Parietal lobe (tissue), 2 donors: Measurements from ENCODE around the gene CAPZA2. TPM values are rescaled to one million over a fixed set of nuclear protein-coding genes. Genes with fewer than 3 reads are reported as not detected.

ENCODE experiments used
- small RNA-seq: library from RNA; depleted of rRNA; stranded (forward); fragments of <200 nt; gene quantifications from one replicate; pipeline ENCODE3, GENCODE V24; 2014; ENCODE audit warnings: low replicate concordance
- total RNA-seq: library from RNA; depleted of rRNA; stranded (reverse); fragments of >200 nt; gene quantifications from one replicate; pipeline ENCODE4 v1.2.3, GENCODE V29; 2014

The CAPZA2 gene
- 190 TPM for total RNA-seq

DNA sequence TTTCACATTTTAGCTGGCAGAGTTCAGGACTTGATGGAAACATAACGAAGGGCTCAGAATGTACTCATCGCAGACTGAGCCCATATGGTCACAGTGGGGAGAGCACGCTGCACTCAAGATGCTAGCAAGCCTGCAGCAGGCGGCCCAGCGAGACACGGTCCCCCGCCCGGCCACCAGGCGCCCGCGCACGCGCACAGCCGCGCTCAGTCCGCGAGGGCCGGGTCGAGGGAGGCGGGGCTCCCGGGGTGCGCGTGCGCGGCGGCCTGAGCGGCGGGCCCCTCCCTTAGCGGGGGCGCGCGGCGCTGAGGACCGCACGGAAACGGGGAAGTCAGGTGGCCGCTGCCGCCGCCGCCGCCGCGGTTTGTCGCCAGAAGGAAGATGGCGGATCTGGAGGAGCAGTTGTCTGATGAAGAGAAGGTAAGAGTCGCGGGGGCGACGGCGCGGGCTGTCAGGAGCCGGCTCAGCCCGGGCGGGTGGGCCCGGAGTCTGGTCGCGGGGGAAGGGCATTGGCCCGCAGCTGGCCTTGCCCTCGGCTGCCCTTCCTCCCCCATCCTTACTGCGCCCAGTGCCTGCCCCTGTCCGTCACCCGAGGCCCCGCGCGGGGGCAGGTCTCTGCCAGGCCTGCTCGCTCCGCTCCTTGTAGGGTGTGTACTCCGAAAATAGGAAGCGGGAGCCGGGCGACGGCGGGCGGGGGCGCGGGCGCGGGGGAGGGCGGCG lies at the start of gene CAPZA2:
CAPZA2 (plus strand) TSS at position 354 of the 717 bp plus-strand sequence; CDS start at position 379, 25 bp downstream.

DNA sequence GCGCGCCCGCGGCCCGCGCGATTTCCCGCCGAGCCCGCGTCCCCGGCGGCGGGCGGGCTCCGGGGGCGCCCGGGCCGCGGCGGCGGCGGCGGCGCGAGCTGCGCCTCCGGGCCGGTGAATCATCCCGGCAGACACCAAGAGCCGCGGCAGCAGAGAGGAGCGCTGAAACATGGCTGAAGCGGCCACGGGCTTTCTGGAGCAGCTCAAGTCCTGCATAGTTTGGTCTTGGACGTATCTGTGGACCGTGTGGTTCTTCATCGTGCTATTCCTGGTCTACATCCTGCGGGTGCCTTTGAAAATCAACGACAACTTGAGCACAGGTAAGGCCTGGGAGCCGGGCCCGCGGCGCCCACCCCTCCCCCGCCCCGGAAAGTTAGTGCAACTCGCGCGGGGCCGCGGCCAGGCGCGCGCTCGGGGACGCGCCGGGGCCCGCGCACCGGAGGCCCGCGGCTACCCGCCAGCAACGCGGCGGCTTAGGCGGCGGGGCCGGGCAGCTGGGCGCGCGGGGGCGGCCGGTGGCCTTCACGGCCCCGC lies 91.1 kb downstream of the CAPZA2 start, which contains the start of gene ST7:
ST7 (plus strand) TSS at position 130 of the 534 bp plus-strand sequence; CDS start at position 170, 40 bp downstream.

Small RNA genes lying within 50 kb of the gene (small RNA-seq; reads per million reads assigned to genes)
- gene RF00019: not detected
- gene RF02179: not detected
- gene RF02180: not detected
- not detected for gene RF02188
- gene RNA5SP239: not detected

Other genes starting within 250 kb of the CAPZA2 start
- gene MET, start 190.4 kb upstream of the CAPZA2 start, total RNA-seq: 6.9 TPM
- 107 TPM for gene ST7, start 90.9 kb downstream of the CAPZA2 start, total RNA-seq